MCF 10A (cell line): ENCODE results near the gene RNF14. TPM values are rescaled to one million over a fixed set of nuclear protein-coding genes. Genes with fewer than 3 reads are reported as not detected.

ENCODE experiments used
- BruUV-seq: library from RNA; stranded (reverse); fragments of 400-500 nt; replicated peaks from 2 replicates; lab custom pipeline; 2021; lab: Mats Ljungman, UMichigan
- CTCF ChIA-PET: fragments of 300-600 bp; sonication (Branson Sonifier 250); formaldehyde crosslinking; extraction: SDS; loops from one replicate; lab custom pipeline; 2021; ENCODE audit warnings: antibody characterized with exemption, inconsistent platforms; lab: Yijun Ruan, JAX
- POLR2A ChIA-PET: fragments of 300-600, 350-650 bp; sonication (Branson Sonifier 250); formaldehyde crosslinking; extraction: SDS; loops from one replicate; lab custom pipeline; 2020; ENCODE audit warnings: antibody characterized with exemption, inconsistent platforms; lab: Yijun Ruan, JAX
- DNase-seq: peaks from one replicate; pipeline ENCODE4 v3.0.0-alpha.2; 2018; ENCODE audit not compliant: unreplicated experiment
- H3K27ac Mint-ChIP-seq: one replicate; pipeline ENCODE4 v1.8.0; 2022; ENCODE audit warnings: mild to moderate bottlenecking, low read depth, mixed read lengths; ENCODE audit not compliant: unreplicated experiment
- H3K27me3 Mint-ChIP-seq: one replicate; pipeline ENCODE4 v1.8.0; 2022; ENCODE audit warnings: mixed read lengths; ENCODE audit not compliant: insufficient read depth, unreplicated experiment
- H3K36me3 Mint-ChIP-seq: one replicate; pipeline ENCODE4 v1.8.0; 2022; ENCODE audit warnings: mild to moderate bottlenecking, moderate library complexity, mixed read lengths; ENCODE audit not compliant: insufficient read depth, unreplicated experiment
- H3K4me1 Mint-ChIP-seq: one replicate; pipeline ENCODE4 v1.8.0; 2022; ENCODE audit warnings: mixed read lengths; ENCODE audit not compliant: insufficient read depth, unreplicated experiment
- H3K4me3 Mint-ChIP-seq: one replicate; pipeline ENCODE4 v1.8.0; 2022; ENCODE audit warnings: mild to moderate bottlenecking, moderate library complexity, mixed read lengths; ENCODE audit not compliant: unreplicated experiment
- H3K9me3 Mint-ChIP-seq: one replicate; pipeline ENCODE4 v1.8.0; 2022; ENCODE audit warnings: mixed read lengths; ENCODE audit not compliant: unreplicated experiment
- CTCF ChIP-seq: fragments of 200-600 bp; IDR thresholded peaks from one replicate; pipeline ENCODE4 v1.8.0; 2022; ENCODE audit warnings: antibody characterized with exemption, mild to moderate bottlenecking; ENCODE audit not compliant: unreplicated experiment
- intact Hi-C: fragments of 100-400 bp; cut with micrococcal nuclease; formaldehyde crosslinking; loops from 2 replicates; pipeline ENCODE4 v1.14.1; 2022
- total RNA-seq: library from RNA; stranded (reverse); gene quantifications from 2 replicates; pipeline ENCODE4 v1.2.3, GENCODE V29; 2022

RNF14 gene
- total RNA-seq, 1 experiment from 2014 or later = 81.3 TPM

- Mint-ChIP-seq H3K27ac (peak overlapping the region; percentile 33), H3K4me1 (peaks cover 19% of the 10 kb centered on the region), H3K4me3 (no peak overlapping the region), H3K27me3 (no peaks in the 10 kb centered on the region), H3K9me3 (no peaks in the 10 kb centered on the region), H3K36me3 (no peaks in the 10 kb centered on the region)
- peak; percentile 48 for DNase-seq
- ChIA-PET POLR2A (interaction anchor here (1.1 to 1.9 kb wide), 2 partner anchors 12 to 36 kb away, joined by 4 to 8 read pairs; no protein-coding TSS in a partner anchor), CTCF (interaction anchor here (0.6 to 19.4 kb wide), 12 partner anchors 12 to 929 kb away, joined by 3 to 519 read pairs (median 18); partner anchors contain the start of genes PCDH1 and RNF14)
- intact Hi-C loops = no loop called here
- TF ChIP-seq CTCF = no peak
- BruUV-seq = no TSS peak
These were observed 10.2 kb upstream of the RNF14 start for GRCh38 chr5:141958546-141959172.

DNA sequence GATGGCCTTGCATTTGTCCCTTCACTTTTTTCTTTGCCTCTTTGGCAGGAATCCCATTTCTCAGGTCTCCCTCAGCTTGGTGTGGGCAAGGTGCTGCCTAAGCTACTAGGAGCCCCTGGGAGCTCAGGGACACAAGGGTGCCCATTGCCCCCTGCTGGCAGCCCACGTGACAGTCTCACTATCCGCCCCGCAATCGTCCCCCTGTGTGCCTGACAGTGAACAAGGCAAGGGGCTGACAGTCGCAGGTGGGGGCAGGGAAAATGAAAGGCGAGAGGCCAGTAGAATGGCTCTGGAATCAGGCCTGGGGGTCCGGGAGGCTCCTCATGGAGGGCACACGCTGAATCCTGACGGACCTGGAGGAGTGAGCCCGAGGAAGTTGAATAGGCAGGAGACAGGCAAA, 8.9 kb upstream of the RNF14 start:
- H3K27me3 Mint-ChIP-seq = no peaks in the 10 kb centered on the region
- no TSS peak for BruUV-seq
- ChIA-PET POLR2A (interaction anchor here (0.8 to 3.2 kb wide), 11 partner anchors 10 to 269 kb away, joined by 3 to 48 read pairs (median 11); partner anchors contain the start of genes DELE1 and RNF14), CTCF (interaction anchor here (0.6 to 19.4 kb wide), 61 partner anchors 10 to 1733 kb away, joined by 3 to 519 read pairs (median 6); partner anchors contain the start of genes ARAP3, DELE1, FCHSD1 and HDAC3)
- no peak overlapping the region for H3K27ac Mint-ChIP-seq
- no peak for DNase-seq
- no peaks in the 10 kb centered on the region for H3K36me3 Mint-ChIP-seq
- intact Hi-C loops = loop anchor here (1.0 to 10.0 kb wide), 4 partner anchors 71 to 295 kb away; no protein-coding TSS in a partner anchor
- H3K4me3 Mint-ChIP-seq = no peak overlapping the region
- peaks cover 19% of the 10 kb centered on the region for H3K4me1 Mint-ChIP-seq
- peak; percentile 51 for TF ChIP-seq CTCF
- no peaks in the 10 kb centered on the region for H3K9me3 Mint-ChIP-seq

DNA sequence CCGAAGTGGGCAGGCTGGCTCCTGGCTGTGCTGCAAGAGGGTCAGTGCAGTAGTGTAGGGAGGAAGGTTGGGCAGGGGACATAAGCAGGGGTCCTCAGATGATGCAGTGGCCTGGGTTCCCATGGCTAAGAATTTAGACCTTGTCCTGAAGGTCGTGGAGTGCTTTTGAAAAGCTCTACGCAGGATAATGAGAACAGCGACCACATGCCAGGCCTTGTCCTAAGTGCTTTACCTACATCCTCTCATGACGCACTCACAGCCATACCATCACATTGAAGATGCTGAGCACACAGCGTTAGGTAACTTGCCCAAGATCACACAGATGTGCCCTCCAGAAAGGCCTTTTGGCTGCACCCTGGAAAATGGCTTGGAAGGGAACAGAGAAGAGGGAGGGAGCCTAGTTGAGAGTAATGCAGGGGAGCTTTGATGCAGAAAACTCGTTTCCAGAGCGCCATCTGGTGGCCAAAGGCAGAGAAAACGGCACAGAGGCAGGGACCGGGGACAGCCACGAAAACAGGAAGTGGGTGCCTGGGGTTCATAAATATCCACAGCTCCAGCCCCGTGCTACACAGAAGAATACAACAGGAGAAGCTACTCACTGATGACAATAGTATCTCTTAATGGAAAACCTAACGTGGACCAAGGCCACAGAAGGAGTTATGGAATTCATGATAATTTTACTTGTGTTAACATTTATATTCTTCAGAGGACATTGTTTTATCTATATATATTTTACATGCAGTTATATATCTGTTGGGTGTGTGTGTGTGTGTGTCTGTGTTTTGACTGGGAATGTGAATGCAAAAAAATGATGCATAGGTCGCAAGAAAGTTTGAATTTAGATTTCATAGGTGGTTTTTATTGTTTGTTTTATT, 8.2 kb upstream of the RNF14 start:
- POLR2A ChIA-PET = interaction anchor here (0.6 to 3.2 kb wide), 24 partner anchors 8 to 389 kb away, joined by 3 to 48 read pairs (median 4); partner anchors contain the start of genes DELE1, PCDH1 and RNF14
- no peaks in the 10 kb centered on the region for H3K9me3 Mint-ChIP-seq
- CTCF ChIA-PET = interaction anchor here (0.5 to 19.4 kb wide), 95 partner anchors 8 to 1733 kb away, joined by 3 to 519 read pairs (median 4); partner anchors contain the start of genes ARAP3, DELE1, FCHSD1 and HDAC3
- TF ChIP-seq CTCF = peak; percentile 87
- no TSS peak for BruUV-seq
- peaks cover 19% of the 10 kb centered on the region for H3K4me1 Mint-ChIP-seq
- intact Hi-C loops = loop anchor here (1.0 to 10.0 kb wide), 4 partner anchors 71 to 295 kb away; no protein-coding TSS in a partner anchor
- no peaks in the 10 kb centered on the region for H3K27me3 Mint-ChIP-seq
- DNase-seq = peak; percentile 96
- no peaks in the 10 kb centered on the region for H3K36me3 Mint-ChIP-seq
- H3K4me3 Mint-ChIP-seq = no peak overlapping the region
- peak overlapping the region; percentile 68 for H3K27ac Mint-ChIP-seq
